GM12873 (cell line): ENCODE measurements around the gene MPDU1.

Source experiments
- TF ChIP-seq, protein P1 (sequence below): IDR thresholded peaks from 2 replicates; pipeline ENCODE4 v1.5.1; 2012; ENCODE audit warnings: low read depth, mild to moderate bottlenecking, moderate library complexity, low read length, control low read depth; ENCODE audit not compliant: insufficient read depth; ENCODE audit errors: missing control alignments

Gene MPDU1

DNA sequence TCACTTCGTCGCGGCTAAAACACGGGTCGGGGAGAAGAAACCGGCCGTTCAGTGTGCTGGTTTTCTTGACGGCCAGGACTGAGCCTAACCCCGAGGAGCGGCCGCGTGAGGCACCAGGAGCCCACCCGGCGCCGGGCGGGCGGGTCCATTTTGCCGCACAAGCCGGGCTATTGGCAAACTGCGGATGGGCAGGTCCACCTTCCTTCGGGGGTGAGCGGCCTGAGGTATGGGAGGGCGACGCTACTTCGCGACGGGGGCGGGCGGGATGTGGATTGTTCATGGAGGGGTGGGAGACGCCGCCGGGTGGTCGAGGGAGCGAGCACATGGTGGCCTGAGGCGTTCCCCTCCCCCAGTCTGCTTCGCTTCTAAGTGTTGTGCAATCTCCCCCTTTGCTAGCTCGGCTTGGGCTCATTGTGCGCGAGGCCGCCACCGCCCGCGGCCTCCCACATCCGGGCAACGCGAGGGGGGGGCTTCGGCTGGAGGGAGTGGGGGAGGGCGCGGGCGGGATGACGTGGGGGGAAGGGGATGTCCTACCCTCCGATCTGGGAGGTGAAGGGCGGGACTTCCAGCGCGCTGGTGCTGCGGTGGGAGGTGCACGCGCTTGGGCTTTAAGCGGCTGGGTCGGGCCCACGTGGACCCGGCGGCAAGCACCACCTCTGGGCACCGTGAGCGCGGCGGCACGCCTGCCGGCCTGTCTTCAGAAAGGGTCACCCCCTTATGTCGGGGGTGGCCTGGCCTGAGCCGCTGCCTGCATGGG lies 10.2 kb upstream of the MPDU1 start:
- TF ChIP-seq, protein P1, sequence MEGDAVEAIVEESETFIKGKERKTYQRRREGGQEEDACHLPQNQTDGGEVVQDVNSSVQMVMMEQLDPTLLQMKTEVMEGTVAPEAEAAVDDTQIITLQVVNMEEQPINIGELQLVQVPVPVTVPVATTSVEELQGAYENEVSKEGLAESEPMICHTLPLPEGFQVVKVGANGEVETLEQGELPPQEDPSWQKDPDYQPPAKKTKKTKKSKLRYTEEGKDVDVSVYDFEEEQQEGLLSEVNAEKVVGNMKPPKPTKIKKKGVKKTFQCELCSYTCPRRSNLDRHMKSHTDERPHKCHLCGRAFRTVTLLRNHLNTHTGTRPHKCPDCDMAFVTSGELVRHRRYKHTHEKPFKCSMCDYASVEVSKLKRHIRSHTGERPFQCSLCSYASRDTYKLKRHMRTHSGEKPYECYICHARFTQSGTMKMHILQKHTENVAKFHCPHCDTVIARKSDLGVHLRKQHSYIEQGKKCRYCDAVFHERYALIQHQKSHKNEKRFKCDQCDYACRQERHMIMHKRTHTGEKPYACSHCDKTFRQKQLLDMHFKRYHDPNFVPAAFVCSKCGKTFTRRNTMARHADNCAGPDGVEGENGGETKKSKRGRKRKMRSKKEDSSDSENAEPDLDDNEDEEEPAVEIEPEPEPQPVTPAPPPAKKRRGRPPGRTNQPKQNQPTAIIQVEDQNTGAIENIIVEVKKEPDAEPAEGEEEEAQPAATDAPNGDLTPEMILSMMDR: no peak

DNA sequence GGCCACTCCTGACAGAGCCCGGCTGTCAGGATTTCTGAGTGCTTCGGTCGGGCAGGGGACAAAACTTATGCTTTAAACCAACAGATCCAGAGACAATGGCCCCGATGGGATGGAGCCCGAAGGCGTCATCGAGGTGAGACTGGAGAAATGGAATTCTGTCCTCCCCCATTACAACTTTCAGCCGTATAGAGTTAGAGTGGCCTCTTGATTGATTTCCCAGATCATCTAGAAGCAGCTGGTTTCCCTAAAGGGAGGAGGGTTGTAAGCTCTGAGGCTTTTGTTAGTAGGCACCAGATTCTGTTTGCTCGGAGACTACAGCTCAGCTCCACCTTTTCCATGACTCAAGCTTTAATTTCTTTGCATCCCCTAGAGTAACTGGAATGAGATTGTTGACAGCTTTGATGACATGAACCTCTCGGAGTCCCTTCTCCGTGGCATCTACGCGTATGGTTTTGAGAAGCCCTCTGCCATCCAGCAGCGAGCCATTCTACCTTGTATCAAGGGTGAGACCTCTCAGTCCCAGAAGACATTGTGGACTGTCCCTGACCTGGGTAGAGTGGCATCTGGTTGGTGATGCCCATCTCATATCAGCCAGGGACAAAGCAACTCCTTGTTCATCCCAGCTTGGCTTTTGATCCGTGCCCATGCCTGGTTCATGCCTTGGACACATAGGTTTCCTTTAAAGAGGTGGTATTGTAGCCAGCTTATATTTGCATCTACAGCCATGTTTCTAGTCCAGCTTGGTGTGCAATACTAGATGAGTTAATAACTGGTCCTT lies 9.3 kb upstream of the MPDU1 start:
- TF ChIP-seq, protein P1: no peak

DNA sequence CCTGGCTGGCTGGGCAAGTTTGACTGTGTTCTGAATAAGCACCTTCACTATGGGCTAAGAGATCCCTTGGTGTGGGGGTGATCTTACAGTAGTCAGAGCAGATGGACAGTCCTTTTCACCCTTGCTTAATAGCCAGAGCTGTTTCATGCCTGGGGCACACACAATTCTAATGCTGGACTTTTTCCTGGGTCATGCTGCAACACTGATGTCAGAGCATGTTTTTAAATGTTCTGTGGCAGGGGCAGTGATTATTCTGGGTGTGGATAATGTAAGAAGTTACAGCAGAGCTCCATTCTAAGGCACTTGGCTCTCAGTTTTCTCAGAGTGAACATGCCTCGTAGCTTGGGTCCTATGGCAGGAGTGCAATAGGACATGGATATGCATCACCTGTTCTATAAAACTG lies 8.2 kb upstream of the MPDU1 start:
- TF ChIP-seq, protein P1: no peak

DNA sequence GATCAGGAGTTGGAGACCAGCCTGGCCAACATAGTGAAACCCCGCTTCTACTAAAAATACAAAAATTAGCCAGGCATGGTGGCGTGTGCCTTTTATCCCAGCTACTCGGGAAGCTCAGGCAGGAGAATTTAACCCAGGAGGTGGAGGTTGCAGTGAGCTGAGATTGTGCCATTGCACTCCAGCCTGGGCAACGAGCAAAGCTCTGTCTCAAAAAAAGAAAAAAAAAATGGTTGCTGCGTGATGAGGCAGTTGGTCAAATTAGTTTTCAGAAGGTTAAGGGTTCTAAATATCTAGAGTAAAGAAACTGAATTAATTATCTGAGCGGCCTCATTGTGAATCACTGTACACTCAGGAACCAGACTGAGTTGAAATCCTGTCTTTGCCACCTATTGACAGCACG lies 7.7 kb upstream of the MPDU1 start:
- TF ChIP-seq, protein P1: no peak

DNA sequence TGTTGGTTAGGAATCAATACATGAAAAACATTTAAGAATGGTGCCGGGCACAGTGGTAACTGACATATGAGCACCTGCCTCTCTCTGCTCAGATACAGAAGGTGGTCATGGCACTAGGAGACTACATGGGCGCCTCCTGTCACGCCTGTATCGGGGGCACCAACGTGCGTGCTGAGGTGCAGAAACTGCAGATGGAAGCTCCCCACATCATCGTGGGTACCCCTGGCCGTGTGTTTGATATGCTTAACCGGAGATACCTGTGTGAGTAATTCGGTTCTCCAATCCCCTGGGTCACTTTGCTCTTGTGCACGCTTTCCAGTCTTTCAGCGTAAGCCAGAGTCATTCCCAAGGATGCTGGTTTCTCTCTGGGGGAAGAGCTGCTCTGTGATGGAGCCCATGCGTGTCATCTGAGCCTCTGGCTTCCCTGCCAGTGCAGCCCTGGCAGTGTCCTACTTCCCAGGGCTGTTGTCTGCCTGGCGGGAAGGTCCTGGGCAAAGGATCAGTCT lies 7.2 kb upstream of the MPDU1 start:
- TF ChIP-seq, protein P1: no peak

DNA sequence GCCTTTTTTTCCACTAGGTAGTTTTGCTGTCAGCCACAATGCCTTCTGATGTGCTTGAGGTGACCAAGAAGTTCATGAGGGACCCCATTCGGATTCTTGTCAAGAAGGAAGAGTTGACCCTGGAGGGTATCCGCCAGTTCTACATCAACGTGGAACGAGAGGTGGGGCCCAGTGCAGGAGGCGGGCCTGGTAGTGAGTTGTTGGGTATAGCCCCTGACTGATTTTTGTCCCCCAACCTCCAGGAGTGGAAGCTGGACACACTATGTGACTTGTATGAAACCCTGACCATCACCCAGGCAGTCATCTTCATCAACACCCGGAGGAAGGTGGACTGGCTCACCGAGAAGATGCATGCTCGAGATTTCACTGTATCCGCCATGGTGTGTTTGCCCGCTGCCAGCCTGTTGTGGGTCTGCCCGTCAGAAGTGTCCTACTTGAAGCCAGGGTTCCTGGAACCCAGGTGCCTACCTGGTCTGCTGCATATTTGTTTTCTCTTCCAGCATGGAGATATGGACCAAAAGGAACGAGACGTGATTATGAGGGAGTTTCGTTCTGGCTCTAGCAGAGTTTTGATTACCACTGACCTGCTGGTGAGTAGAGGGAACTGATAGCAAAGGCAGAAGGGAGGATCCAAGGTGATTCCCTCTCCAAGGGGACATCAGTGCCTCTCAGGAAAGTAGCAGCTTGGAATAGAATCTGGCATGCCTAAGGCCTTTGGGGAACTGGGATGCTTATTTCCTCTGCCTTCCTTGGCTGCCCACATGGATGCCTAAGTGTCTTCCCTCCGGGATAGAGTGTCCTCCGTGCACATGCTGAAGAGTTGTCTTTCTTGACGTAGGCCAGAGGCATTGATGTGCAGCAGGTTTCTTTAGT lies 6.1 kb upstream of the MPDU1 start:
- TF ChIP-seq, protein P1: no peak
